Stimulated activated effector memory CD8-positive, alpha-beta T cell treated with anti-CD3 and anti-CD28 coated beads, Interleukin-12 subunit alpha, Interleukin-12 subunit beta, amount 100 ng/mL, for 72 hours (primary cell): Measurements from ENCODE around the gene VAT1.
"Not testable (repeated sequence)": the region's sequence is repeated elsewhere in the genome, so short reads cannot be mapped to it uniquely, and the experiment has no call there.

ENCODE experiments used
- ATAC-seq: fragments of 150-1000 bp; cut with Tn5 transposase; 2 replicates; pipeline ENCODE4 v1.10.0; 2021
- DNase-seq, 2 donors: peaks; one replicate each; pipeline ENCODE4 v3.0.0; 2021 to 2022; ENCODE audit warnings: low spot score in 2 of 2
- H3K27ac Mint-ChIP-seq: one replicate; pipeline ENCODE4 v1.8.0; 2022; ENCODE audit warnings: mild to moderate bottlenecking, mixed read lengths
- H3K36me3 Mint-ChIP-seq: one replicate; pipeline ENCODE4 v1.8.0; 2022; ENCODE audit warnings: mild to moderate bottlenecking, mixed read lengths
- H3K4me1 Mint-ChIP-seq: one replicate; pipeline ENCODE4 v1.8.0; 2022; ENCODE audit warnings: mixed read lengths
- H3K4me3 Mint-ChIP-seq: one replicate; pipeline ENCODE4 v1.8.0; 2022; ENCODE audit warnings: mild to moderate bottlenecking, mixed read lengths
- H3K9me3 Mint-ChIP-seq: one replicate; pipeline ENCODE4 v1.8.0; 2022; ENCODE audit warnings: mixed read lengths

The VAT1 gene

GRCh38 chr17:42975265-42975664 lies 46.9 kb downstream of the VAT1 start:
- Mint-ChIP-seq H3K9me3 (no peaks in the 10 kb centered on the region), H3K27ac (no peak overlapping the region), H3K36me3 (peaks cover 4% of the 10 kb centered on the region), H3K4me1 (peaks cover 16% of the 10 kb centered on the region), H3K4me3 (no peak overlapping the region)
- no peak for ATAC-seq
- DNase-seq = no peak

GRCh38 chr17:42973323-42973722 lies 48.9 kb downstream of the VAT1 start:
- H3K9me3 Mint-ChIP-seq, H3K27ac Mint-ChIP-seq, ATAC-seq, H3K36me3 Mint-ChIP-seq, DNase-seq, H3K4me3 Mint-ChIP-seq, H3K4me1 Mint-ChIP-seq: not testable (repeated sequence)

- DNase-seq = no peak
- no peak for ATAC-seq
- Mint-ChIP-seq H3K4me1 (no peaks in the 10 kb centered on the region), H3K27ac (no peak overlapping the region), H3K36me3 (no peaks in the 10 kb centered on the region), H3K9me3 (no peaks in the 10 kb centered on the region), H3K4me3 (no peak overlapping the region)
These were observed 50.6 kb downstream of the VAT1 start for GRCh38 chr17:42971589-42971988.

GRCh38 chr17:42969001-42969581 lies 53.1 kb downstream of the VAT1 start:
- H3K4me1 Mint-ChIP-seq = peaks cover 5% of the 10 kb centered on the region
- H3K27ac Mint-ChIP-seq = no peak overlapping the region
- H3K4me3 Mint-ChIP-seq = no peak overlapping the region
- no peak for DNase-seq
- no peak for ATAC-seq
- no peaks in the 10 kb centered on the region for H3K9me3 Mint-ChIP-seq
- H3K36me3 Mint-ChIP-seq = peaks cover 6% of the 10 kb centered on the region

- peaks cover 15% of the 10 kb centered on the region for H3K4me1 Mint-ChIP-seq
- H3K27ac Mint-ChIP-seq = no peak overlapping the region
- peaks cover 8% of the 10 kb centered on the region for H3K36me3 Mint-ChIP-seq
- no peak for ATAC-seq
- H3K4me3 Mint-ChIP-seq = no peak overlapping the region
- no peak for DNase-seq
- no peaks in the 10 kb centered on the region for H3K9me3 Mint-ChIP-seq
These were observed 54.3 kb downstream of the VAT1 start for GRCh38 chr17:42967925-42968324.
